ENCODE results near the gene NOS1AP.

DNA sequence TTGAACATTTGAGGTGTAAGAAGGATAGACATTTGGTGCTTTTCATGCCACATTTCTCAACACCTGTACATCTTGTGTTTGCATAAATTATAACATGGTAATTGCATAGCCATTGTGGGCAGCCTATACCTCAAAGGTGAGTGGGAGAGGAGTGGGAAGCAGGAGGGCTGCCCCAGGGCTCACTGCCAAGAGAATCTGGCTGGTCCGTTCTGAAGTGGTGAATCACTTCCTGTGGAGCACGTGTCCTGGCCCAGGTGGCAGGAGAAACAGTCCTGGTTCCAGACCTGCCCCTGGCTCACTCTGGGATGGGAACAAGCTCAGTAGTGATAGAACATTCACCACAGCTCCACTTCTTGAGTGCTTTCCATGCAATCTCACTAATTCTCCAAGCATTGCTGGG, 34.2 kb upstream of the NOS1AP start:
- TF ChIP-seq, protein P1, sequence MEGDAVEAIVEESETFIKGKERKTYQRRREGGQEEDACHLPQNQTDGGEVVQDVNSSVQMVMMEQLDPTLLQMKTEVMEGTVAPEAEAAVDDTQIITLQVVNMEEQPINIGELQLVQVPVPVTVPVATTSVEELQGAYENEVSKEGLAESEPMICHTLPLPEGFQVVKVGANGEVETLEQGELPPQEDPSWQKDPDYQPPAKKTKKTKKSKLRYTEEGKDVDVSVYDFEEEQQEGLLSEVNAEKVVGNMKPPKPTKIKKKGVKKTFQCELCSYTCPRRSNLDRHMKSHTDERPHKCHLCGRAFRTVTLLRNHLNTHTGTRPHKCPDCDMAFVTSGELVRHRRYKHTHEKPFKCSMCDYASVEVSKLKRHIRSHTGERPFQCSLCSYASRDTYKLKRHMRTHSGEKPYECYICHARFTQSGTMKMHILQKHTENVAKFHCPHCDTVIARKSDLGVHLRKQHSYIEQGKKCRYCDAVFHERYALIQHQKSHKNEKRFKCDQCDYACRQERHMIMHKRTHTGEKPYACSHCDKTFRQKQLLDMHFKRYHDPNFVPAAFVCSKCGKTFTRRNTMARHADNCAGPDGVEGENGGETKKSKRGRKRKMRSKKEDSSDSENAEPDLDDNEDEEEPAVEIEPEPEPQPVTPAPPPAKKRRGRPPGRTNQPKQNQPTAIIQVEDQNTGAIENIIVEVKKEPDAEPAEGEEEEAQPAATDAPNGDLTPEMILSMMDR (IDR thresholded peaks at IDR 0.05) = no peak
- no peak for TF ChIP-seq POLR2A (IDR thresholded peaks at IDR 0.05)
- no peak for TF ChIP-seq POLR2AphosphoS5 (IDR thresholded peaks at IDR 0.05; ENCODE audit: insufficient read depth in 1 of 2, low read depth in 1 of 2)

Measured in vagina (tissue), 2 donors.